GM19035 (cell line): ENCODE measurements around the gene KCNIP2.

Source experiments
- ATAC-seq: cut with Tn5 transposase; IDR thresholded peaks from one replicate; pipeline ENCODE4 v1.9.1; 2021; ENCODE audit not compliant: unreplicated experiment

The KCNIP2 gene

DNA sequence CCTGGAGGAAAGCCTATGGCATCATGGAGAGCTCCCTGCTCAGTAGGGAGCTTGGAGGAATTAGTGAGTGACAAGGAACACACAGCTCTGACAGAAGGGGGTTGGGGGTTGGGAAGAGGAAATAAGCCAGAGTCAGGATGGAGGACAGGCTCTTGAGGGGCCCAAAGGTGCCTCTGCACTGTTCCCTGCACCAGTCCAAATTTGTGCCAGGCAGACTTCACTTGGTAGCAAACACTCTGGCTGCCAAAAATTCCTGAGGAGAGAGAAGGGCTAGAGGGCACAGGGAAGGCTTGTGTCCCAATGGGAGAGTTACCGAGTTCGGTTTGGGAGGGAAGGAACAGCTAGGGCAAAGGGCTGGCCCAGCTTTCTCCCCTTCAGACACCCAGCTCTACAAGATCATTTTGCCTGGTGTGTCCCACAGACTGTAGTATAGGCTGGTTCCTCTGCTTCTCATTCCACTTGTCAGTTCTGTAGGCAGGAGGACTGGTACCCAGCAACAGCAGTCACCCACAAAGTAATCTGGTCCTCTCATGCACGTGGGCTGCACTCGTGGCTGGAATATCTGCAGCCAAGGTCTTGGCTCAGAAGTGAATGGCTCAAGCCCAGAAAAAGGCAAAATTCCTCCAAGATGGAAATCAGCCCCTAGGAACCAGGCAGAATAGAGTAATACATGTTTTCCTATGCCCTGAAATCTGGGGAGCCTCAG lies 8.0 kb upstream of the KCNIP2 start:
- ATAC-seq, result no peak

DNA sequence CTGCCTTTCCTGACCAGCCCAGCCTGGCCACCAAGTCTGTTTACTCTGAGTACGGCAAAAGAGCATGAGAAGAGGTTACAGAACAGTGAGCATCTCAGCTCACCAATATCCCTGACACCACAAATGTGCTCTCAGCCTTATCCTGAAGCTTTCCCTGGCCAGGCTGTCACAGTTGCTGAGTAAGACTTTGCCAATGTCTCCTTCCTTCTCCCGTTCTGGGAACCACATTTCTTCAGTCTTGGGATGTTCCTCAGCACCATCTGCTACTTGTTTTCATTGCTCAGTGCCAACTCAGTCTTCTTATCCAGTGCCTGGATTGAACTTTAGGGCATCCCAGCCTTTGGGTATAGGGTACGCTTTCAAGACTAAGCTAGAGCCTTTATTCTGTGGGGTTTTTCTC lies 7.1 kb upstream of the KCNIP2 start:
- ATAC-seq, result no peak

DNA sequence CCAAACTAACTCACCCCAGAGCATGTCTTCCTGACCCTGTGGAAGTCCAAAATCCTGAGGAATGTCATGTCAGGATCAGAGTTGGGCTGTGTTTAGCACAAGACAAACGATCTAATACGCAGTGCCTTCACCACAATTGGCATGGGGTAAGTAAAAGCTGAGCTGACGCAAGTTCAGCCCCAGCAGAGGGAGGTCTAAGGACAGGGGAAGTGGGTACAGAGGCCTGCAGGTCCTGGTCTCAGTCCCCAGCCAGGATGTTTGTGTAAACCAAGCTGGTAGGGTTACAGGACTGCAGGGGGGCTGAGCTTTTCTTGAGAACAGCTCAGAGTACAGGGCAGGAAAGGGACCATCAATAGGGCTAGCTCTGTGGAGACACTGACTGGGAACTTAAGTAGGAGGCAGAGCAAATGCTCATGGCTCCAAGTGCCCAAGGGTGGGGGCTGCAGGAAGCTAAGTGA lies 5.3 kb upstream of the KCNIP2 start:
- no peak for ATAC-seq

DNA sequence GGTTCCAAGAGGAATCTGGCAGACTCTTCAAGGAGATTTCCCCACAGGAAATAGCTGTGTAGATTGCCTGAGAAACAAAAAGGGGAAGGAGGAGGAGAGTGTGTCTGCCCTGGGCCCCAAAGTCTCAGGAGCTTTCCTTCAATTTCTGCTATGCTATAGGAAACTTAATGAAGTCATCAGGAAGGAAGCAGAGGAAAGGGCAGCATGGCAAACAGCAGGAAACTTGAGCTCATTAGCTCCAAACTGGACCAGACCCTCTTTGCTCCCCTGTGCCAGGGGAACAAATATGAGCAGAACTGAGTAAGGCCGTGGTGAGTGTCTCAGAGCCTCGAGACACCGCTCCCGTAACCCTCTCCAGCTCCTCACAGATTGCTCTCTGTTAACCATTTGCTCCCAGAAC lies 4.8 kb upstream of the KCNIP2 start:
- no peak for ATAC-seq

DNA sequence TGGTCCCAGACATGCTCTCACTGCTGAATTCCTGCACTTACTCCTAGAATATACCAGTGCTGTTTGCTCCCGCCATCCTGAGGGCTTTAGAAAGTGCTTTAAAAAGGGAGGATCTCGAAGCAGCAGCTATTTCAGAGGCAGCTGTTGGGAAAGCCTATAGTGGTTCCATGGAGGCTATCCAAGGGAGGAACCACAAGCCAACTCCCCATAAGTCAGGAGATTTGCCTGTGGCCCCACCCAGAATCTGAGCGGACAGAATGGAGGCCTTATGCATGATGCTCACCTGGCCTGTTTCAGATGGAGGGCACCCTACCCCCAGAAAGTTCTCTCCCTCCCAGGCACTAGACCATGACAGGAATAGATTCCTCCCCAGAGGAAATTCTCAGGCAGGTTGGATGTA lies 2.3 kb upstream of the KCNIP2 start:
- no peak for ATAC-seq

DNA sequence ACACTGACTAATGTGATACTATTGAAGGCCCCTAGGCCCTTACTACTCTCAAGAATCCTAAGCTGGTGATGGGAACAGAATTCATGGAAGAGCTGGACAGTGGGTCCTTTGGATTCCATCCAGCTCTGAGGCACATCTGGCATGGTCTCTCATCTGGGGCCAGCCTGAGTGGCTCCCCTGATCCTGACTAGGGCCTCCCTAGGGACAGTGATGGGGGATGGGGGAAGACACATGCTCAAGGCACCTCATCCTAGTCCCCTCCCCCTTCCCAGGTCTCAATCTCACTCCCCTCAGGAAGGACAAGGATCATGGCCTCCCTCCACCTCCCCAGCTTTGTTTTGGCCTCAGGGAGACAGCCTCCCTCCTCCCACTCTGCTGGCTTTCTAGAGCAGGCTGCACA lies 1.8 kb downstream of the KCNIP2 start:
- ATAC-seq, result no peak

DNA sequence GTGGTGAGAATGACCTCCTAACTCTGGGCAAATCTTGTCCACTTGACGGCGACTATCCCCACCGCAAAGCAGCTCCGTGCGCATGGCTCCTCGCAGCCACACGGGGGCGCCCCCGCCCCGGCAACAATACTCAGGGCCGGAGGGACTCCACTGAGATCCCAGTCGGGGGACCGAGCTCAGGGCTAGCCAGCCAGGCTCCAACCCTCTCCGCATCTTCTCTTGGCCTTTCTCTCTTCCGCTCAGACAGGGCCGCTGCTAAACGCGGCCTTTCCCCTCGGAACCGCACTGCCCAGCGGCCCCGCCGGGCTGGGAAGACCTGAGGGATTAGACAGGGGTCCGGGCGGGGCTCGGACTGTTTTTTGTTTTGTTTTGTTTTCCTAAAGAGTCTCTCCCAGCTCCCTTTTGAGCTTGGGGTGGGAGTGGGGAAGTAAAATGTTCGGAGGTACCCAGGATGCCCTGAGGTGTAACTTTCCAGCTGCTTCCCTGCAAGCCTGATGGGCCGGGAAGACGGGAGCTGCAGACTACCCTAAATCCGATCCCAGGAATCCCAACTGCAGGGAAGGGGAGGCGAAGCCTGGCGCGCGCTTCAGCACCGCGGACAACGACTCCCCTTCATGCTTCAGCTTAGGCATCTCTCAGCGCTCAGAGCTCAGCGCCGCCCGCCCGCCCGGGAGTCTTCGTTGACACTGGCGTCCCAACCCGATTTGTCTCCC lies 2.7 kb downstream of the KCNIP2 start:
- peak; percentile 67 for ATAC-seq

DNA sequence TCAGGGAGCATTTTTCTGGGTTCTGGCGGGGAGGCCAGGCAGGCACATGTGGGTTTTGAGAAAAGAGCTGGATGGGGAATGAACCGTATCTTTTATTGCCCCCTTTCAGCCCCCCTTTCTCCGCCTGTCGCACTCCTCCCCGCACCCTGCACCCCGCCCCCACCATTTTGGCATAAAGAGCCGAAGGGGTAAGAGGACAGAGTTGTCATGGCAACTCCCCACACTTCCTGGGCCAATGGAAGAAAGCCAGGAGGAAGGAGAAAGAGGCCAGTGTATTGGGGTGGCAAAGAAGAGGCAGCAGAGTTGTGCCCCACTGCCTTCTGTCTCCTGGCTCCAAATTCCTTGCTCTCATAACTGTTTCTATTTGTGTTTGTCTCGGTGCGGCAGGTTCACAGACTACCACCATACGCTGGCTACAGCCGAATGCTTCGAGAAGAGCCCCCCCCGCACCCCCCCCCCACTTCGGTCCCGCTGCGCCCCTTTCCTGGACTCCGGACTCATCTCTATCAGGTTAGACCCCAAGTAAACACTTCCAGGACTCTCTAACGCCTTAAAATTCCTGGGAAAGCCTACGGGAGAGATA lies 3.4 kb downstream of the KCNIP2 start:
- no peak for ATAC-seq

DNA sequence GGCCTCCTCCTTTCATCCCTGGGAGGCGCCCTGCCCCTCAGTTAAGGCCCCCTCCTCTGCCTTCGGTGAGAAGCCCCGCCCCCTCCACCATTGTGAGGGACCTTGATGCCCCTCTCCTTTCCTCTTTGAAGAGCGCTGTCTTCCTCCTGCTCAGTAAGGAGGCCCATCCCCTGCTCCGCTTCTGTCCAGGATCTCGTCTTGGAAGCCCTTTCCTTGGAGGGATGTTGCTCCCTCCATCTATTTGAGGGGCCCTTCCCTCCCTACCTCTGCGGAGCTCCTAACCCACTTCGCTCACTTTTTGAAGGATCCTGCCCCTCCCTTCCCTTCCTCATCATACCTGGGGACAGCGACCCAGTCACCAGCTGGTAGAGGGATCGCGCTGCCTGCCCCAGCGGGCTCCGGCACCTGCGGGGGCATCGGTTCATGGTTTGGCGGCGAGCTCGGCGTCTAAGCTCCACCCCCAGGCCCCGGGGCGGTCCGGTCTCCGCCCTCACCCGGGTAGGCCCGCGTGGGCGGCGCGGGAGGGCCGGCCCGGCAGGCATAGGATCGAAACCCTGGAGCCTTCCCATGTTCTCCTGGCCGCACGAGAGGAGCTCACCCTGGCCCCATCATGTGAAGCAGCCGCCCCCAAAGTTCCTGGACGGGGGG lies 4.1 kb downstream of the KCNIP2 start:
- no peak for ATAC-seq

DNA sequence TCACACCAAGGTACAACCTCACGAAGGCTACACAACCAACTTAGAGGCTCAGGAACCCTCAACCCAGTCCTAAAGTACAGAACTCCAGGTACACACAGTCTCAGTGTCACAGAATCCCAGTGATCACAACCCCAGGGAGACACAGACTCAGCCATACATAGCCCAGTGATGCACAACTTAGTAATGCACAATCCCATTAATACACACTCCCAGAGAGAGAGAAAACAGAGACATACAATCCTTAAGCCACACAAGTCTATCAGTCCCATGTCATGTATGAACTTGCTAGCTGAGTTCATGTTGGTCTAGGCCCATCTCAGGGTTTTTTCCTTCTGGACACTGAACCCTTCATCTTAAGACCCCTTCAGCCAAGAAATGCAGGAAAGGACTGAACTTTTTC lies 4.6 kb downstream of the KCNIP2 start:
- no peak for ATAC-seq

DNA sequence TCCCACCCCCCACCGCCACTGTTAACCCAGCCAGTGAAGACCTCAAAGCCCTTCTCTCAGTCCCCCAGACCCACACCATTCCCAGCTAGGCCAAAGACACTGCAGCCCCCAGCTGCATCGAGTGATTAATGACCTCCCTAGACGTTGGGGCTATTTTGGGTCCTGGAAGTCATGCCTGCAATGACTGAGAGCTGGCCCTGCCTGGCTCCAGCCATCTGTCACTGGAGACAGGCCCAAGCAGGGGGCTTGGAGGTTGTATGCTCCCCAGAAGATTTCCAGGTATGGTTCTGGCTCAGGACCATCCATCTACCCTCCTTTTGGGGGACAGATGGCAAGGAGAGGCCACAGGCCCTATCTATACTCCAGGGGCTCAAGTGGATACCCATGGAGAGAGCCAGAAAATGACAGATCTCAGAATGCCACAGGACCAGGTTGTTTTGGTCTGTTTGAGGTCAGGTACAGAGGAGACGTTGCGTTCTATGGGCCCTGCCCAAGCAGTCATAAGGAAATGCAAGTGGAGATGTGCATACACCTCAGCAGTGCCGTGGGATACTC lies 5.1 kb downstream of the KCNIP2 start:
- ATAC-seq, result no peak

DNA sequence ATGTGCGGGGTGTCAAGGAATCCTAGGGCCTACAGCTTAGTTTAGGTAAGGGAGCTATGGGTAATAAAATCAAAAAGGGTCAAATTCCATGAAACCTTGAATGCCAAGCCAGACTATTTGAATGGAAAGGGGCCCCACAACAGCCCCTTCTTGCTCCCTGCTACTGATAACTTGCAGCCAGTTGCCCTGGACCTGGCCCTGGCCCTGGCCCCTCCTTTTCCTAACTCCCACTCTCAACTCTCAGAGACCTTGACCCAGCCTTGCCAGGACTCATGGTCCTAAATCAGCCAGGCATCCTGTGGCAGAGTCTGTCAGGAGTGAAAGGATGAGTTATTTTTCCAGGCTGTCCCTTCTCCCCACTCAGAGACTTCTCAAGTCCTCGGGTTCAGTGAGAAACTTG lies 5.9 kb downstream of the KCNIP2 start:
- no peak for ATAC-seq

DNA sequence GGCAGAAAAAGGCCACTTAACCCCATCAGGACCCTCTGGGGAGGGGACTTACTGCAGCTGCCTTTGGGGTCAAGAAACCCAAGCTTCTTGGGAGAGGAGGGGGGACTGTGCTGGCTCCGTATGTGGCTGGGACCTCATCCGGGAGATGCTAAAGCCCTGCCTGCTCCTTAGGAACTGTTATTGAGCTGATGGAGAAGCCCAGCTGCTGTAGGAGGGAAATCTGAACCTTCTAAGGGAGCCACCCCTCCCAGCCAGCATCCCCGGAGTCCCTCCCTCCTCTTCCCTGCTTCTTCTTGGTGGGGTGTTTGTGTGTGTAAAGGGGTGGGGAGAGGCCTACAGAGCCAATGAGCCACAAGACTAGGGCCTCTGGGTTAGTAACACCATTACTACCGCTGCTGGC lies 8.2 kb downstream of the KCNIP2 start:
- no peak for ATAC-seq

DNA sequence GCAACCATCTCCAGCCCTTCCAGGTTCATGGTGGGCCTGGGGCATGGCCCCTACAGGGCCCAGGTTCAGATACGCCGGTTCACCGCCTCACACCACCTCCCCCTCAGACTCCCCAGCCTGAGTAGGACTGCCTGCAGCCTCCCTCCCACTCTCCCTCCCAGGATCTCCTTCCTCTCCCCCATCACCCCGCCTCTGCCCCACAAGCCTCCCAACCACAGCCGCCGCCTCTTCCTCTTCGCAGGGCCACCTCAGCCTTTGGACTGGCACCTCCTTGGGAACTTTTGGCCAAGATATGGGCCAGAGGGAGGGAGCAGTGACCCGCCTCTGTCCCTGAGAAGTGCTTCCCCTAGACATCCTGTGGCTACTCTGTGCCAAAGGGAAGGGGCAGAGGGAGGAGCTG lies 9.3 kb downstream of the KCNIP2 start:
- ATAC-seq, result no peak

DNA sequence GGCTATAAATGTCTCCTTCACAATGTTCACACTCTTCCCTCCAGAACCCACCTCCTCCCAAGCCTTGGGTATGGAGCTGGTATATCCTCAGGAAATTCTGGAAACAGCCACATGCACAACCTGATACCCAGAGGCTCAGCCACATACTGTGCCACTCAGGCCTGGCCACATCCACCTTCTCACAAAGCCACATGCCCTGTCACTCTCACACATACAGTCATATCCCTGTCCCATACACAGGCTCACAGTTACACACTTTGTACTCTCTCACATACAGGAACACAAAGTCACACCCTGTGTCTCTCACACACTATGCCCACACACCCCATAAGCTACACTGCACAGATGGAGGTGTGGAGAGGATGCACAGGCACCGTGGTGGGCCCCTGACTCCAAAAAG lies 10.1 kb downstream of the KCNIP2 start:
- ATAC-seq, result no peak

DNA sequence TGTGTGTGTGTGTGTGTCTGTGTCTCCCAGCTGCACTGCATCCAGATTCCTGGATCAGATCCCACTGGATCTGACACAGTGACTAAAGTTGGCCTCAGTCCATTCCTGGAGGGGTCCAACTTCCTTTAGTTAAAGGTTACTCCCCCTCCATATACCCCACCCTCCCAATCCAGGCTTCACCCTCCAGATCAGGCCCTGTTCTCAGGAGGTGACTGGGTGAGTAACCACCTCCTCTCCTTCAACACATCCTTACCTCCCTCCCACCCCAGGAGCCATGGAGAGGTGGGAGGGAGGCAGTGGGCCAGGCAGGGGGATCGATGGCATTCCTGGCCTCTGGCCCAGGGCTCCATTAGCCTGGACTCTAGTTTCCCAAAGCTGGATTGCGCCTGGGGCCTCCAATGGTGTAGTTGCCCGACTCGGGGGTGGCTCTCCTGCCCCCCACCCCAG lies 11.3 kb downstream of the KCNIP2 start:
- no peak for ATAC-seq

DNA sequence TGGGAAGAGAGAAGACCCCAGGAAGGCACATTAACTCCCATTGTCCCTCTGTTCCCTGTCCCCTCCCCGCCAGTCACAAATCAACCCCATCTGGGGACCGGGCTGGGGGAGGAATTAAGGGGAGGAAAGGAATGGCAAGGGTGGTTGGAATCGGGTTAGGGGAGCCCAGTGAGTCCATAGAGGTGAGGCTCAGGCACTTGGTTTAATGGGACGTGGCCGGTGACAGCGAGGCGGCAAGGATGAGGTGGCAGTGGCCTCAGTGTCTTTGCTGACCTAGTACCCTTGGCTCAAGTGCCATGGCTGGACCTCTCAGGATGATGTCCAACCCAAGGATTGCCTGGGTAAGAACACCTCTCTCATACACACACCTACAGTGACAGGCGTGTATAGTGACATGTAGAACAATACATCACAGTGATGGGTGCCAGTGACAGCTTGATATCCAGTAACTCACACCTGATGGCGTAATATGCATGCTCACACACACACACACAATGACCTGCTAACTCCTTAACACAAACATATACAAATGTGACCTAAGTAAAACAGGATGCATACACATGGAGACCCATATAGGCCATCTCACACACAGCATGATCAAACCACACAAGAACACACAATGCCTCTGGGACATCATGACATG lies 12.3 kb downstream of the KCNIP2 start:
- ATAC-seq, result peak; percentile 0

DNA sequence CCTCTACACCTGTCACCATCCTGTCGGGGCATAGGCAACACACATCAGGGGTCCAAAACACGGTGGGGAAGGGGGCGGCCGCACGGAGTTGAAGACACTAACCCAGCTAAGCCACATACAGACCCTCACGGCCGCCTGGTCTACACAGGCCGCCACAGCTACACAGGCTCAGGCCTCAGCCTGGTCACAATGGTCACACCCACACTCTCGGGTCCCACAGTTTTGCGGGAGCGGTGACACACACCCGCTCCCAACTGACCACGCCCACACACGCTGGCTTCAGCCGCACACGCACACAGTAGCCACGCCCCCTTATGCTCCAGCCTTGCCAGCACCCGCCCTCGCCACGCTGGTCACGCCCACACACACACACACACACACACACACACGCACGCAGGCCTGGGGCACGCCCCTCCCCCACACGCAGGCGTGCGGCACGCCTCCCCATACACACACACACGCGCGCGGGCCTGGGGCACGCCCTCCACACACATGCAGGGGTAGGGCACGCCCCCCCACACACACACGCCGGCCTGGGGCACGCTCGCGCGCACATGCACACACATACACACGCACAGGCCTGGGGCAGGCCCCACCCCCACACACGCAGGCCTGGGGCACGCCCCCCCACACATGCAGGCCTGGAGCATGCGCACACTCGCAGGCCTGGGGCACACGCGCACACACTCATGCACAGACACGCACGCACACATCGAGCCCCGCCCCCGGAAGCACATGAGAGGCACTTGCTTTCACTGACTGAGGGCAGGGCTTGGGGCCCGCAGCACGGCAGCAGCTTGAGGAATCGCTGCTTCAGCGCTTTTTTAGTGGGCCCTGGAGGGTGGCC lies 13.1 kb downstream of the KCNIP2 start:
- peak; percentile 64 for ATAC-seq

DNA sequence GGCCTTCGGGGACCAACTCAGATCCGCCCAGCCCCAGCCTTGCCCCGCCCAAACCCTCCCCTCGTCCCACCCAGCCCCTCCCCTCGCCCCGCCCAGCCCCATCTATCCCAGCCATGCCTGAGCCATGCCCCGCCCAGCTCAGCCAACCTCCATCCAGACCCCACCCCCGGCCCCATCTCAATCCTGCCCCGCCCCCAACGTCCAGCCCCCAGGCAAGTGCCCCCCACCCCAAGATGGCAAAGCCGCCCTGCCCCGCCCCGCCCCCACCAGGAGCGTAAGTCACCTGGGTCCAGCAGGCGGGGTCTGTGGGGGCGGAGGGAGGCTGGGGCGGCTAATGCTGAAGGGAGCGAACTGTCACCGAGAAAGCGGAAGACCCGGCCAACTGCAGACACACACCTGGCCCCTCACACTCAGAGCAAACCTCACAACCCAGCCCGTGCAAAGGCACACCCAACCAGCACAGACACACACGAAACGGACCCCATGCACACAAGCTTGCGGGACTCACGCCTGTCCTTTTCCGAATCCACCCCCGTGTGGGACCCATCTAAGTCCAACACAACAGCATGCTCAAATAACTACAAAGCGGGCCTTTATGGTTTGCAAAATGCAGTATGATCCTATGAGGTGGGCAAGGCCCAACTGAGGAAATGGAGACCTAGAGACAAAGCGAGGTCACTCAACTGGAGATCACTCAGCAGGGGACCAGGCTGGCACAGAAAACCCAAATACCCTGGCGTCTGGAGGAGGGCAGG lies 13.9 kb downstream of the KCNIP2 start:
- peak; percentile 12 for ATAC-seq
